HG02885 (cell line): ENCODE results near the gene USP34.

ENCODE experiments used
- ATAC-seq: cut with Tn5 transposase; IDR thresholded peaks from one replicate; pipeline ENCODE4 v1.9.1; 2021; ENCODE audit warnings: mild to moderate bottlenecking; ENCODE audit not compliant: unreplicated experiment, poor library complexity

The USP34 gene

DNA sequence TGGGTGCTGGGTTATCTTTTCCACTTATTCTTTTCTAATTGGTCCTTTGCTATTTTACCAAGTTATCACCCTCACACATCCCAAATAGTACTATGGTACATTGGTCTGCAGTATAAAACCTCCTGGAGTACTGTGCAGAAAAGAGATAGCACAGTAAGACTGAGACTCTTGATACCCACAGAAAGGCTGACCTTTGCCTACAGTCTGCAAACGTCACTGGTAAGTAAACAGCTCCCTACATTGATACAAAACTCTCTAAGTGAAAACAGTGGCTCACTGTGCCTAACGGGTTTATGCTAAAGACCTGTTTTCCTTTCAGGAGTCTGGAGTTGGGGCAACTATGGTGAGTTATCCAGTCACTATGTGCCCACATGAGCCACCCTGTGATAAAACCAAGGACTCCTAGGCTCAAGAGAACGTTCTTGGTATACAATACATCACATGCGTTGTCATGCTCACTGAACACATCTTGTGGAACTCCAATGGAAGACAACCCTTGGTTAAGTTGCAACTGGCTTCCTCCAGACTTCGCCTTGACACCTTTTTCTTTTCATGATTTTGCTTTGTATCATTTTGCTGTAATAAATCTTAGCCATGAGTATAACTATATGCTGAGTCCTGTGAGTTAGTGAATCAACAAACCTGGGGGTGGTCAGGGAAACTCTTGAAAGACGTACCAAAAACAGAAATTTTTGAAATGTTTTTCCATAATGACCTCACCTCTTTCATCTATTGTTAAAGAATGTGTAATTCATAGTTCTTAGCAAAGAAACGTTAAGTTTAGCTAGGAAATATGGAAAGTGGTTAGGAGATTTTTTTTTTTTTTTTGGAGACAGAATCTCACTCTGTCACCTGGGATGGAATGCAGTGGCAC, 204.0 kb downstream of the USP34 start:
- ATAC-seq, result no peak

DNA sequence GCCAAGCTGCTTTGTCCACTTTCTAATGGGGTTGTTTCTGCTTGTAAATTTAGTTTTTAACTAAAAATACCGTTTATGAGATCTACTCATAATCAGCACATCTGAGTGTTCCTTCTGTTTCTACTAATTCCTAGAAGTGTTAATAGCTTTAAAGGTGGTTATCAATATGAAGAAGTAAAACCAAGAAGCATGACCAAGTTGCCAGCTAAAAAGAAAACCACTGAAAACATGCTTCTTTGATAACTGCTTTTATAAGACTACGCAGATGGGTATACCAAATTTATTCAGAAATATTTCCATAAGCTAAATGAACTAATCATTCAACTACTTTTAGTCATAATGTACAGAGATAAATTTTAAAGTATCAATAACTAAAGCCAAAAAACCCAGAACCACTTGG, 207.1 kb downstream of the USP34 start:
- no peak for ATAC-seq

DNA sequence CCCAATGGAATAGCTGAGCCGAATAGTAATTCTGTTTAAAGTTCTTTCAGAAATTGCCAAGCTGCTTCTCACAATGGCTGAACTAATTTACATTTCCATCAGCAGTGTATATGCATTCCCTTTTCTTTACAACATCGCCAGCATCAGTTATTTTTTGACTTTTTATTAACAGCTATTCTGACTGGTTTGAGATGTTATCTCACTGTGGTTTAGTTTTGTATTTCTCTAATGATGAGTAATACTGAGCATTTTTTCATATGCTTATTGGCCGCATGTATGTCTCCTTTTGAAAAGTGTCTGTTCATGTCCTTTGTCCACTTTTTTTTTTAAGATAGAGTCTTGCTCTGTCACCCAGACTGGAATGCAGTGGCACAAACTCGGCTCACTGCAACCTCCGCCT, 208.2 kb downstream of the USP34 start:
- ATAC-seq, result no peak

DNA sequence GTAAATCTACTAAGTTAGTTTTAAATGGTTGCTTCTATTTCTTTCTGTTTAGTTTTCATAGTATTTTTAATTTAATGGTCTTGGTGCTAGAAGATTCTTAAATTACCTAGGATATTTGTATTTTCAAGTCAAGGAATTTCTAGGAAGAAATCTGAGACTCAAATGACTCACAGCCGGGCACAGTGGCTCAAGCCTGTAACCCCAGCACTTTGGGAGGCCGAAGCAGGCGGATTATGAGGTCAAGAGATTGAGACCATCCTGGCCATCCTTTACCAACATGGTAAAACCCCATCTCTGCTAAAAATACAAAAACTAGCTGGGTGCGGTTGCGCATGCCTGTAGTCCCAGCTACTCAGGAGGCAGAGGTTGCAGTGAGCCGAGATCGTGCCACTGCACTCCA, 213.4 kb downstream of the USP34 start:
- no peak for ATAC-seq

DNA sequence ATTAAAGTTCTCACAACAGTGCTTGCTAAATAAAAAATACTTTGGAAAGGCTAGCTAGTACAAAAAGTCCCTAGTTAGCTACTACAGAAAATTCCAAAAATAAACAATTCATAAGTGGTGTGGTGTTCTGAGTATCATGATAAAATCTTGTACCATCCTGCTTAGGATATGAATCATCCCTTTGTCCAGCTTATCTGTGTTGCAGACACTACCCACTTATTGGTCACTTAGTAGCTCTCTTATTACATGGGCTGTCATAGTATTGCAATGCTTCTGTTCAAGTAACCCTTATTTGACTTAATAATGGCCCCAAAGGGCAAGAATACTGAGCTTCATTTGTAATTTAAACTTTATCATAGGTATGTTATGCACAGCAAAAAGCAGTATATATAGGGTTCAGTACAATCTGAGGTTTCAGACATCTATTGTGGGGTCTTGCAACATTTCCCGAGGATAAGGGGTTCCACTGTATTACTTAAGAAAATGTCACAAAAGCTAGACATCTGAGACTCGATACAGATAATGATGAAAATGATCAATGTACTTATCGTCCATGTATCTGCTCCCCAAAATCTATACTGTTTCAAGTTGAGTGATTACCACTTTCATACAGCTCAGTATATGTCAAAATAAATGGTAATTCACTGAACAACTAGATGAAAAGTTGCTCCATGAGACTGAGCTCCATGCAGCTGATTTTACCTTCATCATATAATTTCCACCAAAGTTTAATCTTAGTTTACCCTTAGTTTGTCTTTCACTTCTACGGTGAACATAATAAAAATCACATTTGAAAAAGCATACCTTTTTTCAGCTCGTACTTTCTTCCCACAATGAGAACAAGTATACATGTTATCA, 215.1 kb downstream of the USP34 start:
- ATAC-seq, result no peak

DNA sequence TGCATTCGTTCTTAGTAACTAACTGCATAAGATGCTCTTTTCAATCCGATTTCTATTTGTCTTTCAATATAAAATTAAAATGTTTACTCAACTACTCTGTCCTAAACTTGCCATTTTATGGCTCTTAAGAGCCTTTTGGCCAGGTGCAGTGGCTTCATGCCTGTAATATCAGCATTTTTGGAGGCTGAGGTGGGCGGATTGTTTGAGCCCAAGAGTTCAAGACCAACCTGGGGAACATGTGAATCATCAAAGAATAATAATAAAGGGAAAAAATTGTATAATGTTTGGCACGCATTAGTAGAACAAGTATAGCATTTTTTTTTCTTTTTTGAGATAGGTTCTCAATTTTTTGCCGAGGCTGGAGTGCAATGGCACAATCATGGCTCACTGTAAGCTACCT, 216.4 kb downstream of the USP34 start:
- no peak for ATAC-seq

DNA sequence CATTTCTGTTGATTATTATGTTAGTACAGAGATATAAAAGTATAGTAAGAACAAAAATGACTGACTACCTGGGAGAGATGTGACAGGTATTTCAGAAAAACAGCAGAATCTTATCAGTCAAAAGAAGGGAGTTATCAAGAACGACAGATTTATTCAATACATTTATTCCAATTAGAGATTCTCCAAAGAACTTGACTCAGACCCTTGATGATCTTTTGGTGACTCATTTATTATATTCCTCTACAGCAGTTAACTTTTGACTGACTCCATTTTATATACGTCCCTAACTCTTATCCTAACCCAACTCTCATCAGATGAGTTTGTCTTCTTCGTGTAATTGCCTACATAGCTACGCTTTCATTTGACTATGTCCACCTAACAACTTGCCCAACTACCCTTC, 217.8 kb downstream of the USP34 start:
- no peak for ATAC-seq

DNA sequence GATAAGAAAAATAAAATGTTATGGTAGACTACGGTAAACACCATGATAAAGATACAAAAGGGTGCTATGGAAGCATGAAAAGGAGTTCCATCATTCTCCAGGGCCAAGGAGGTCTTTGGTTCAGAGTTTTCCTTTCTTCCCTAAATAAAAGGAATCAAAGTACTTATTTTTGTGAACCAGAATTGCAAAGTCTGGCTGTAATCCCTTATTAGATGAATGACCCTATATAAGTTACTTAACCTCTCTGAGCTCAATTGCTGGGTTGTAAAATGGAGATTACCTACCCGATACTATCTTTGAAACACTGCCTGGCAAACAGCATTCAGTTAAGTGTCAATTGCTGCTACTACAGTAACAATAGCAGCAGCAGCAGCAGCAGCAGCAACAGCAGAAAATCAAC, 218.9 kb downstream of the USP34 start:
- ATAC-seq, result no peak

DNA sequence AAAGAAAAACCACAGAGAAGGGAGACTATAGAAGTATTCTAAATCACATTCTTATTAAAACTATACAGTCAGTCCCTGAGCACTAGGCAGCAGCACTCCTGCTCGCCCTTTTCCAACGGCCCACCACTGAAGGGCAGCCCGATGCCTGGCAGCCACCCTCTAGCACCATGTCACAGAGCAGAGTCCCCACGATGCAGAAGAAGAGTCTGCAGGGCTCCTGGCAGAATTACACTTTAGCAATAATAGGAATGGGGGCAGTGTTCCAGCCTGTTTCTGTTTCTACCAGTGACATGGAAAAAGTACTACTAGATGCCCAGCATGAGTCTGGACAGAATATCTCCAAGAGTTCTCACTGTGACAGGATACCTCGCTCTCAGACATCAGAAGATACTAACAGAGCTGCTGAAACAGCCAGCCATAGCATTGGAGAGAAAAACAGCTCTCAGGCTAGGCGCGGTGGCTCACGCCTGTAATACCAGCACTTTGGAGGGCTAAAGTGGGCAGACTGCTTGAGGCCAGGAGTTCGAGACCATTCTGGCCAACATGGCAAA, 221.3 kb downstream of the USP34 start:
- no peak for ATAC-seq

GRCh38 chr2:61247204-61247812, 223.6 kb downstream of the USP34 start:
- no peak for ATAC-seq

DNA sequence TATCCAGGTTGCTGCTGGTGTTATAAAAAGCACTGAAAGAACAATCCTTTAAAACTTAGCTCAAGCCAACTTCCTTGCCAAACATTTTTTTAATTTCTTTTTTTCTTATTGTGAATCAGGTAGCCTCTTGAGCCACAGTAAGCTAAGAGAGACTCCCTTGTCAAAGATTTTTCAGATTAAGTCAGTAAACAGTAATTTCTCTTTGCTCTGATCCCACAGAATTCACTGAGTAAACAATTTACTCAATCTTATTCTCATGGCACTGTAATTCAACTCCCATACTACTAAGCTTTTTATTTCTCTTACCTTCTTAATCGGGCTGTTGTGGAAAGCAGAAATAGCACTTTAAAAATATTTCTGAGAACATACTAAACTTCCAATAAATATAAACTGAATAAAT, 226.2 kb downstream of the USP34 start:
- no peak for ATAC-seq

DNA sequence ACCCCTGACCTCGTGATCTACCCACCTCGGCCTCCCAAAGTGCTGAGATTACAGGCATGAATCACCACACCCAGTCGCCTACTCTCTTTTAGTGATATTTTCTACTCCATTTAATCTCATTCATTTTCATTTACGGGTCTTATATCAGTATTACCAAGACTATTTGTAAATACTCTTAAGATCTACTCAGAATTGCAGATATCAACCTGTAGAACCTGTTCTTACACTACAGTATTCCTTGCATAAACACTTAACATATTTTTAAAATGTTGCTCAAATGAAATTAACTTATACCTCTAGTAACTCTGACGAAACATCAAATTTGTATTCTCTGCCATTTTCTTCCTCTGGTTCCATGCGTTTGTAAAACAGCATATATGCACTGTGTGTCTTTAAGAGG, 229.6 kb downstream of the USP34 start:
- ATAC-seq, result no peak

GRCh38 chr2:61238219-61239012, 232.5 kb downstream of the USP34 start:
- ATAC-seq, result no peak

GRCh38 chr2:61235716-61236115, 235.2 kb downstream of the USP34 start:
- ATAC-seq, result no peak

DNA sequence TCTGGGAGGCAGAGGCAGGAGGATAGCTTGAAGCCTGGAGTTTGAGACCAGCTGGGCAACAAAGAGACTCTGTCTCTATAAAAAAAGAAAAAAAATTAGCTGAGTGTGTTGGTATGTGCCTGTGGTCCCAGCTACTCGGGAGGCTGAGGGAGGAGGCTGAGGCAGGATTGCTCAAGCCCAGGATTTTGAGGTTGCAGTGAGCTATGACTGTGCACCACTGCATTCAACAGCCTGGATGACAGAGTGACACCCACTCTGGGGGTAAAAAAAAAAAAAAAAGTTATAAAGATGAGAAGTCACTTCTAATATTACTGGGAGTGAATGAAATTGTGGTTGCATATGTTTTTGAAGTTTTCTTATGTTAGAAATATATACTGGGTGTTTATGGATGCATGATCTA, 237.3 kb downstream of the USP34 start:
- ATAC-seq, result no peak

DNA sequence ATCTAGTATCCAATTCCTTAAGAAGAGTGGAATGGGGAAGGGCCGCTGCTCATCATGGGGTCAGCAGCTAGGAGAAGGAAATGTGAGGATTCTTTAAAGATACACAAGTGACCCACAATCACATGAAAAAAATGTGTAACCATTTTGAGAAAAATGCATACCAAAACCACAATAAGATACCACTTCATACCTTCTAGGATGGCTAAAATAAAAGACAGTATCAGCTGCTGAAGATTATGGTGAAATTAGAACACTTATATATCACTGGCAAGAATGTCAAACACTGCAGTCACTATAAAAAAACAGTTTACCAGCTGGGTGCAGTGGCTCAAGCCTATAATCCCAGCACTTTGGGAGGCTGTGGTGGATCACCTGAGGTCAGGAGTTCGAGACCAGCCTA, 241.0 kb downstream of the USP34 start:
- no peak for ATAC-seq

DNA sequence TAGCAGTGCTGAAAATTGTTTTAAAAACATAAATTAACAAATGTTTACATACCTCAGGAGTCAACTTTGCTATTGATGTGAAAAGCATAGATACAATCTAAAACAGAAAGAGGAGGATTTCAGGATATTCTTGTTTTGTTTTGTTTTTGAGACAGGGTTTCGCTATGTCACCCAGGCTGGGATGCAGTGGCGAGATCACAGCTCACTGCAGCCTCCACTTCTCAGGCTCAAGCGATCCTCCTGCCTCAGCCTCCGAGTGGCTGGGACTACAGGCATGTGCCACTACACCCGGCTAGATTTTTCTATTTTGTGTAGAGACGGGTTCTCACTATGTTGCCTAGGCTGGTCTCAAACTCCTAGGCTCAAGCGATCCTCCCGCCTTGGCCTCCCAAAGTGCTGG, 248.3 kb downstream of the USP34 start:
- ATAC-seq, result no peak

DNA sequence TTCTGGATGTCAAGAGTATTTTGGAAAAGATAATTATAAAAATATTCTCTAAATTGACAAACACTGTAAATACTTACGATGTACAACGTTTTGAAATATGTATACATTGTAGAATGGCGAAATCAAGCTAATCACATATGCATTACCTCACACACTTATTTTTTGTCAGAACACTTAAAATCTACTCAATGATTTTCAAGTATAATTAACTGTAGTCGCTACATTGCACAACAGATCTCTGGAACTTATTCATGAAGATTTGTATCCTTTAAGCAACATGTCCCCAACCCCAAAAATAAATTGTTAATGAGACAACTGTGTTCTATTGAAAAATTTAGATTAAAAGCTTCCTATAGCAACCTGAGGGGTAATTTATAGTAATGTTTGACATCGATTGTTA, 249.1 kb downstream of the USP34 start:
- no peak for ATAC-seq

DNA sequence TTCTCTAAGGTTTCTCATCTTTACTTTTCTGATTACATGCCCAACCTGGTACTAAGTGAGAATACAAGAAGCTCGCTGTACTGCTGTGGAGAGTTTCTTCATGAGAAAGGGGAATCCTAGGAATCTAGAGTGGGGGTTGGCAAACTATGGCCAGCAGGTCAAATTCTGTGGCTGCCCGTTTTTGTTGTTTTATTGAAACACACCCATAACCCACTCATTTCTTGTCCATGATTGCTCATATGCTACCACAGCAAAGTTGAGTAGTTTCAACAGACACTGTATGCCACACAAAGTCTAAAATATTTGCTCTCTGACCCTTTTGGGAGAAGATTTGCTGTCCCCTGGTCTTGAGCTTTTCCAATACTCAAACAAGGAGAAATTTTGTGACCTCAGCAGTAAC, 250.1 kb downstream of the USP34 start:
- ATAC-seq, result no peak

GRCh38 chr2:61218817-61219170, 252.1 kb downstream of the USP34 start:
- ATAC-seq, result no peak
